HepG2 (cell line): ENCODE data around the gene ATP11C. TPM values are rescaled to one million over a fixed set of nuclear protein-coding genes. Genes with fewer than 3 reads are reported as not detected.

ENCODE experiments used
- ATAC-seq: fragments of 200-7000 bp; cut with Tn5 transposase; 3 replicates; pipeline ENCODE4 v1.9.1; 2020; ENCODE audit warnings: mild to moderate bottlenecking, moderate library complexity
- BruUV-seq: library from RNA; stranded (reverse); fragments of 400-500 nt; replicated peaks from 2 replicates; lab custom pipeline; 2021; lab: Mats Ljungman, UMichigan
- CTCF ChIA-PET: fragments of 300-600 bp; formaldehyde crosslinking; extraction: SDS; loops from one replicate; lab custom pipeline; 2021; ENCODE audit warnings: low total read pairs, inconsistent platforms, low intra/inter-chr PET ratio; lab: Yijun Ruan, JAX
- POLR2A ChIA-PET: fragments of 350-600 bp; sonication (Branson Sonifier 250); formaldehyde crosslinking; loops from one replicate; lab custom pipeline; 2020; ENCODE audit warnings: antibody characterized with exemption, inconsistent platforms; lab: Yijun Ruan, JAX
- DNase-seq: peaks from one replicate; pipeline ENCODE4 v3.0.0-alpha.2; 2015; ENCODE audit warnings: low spot score
- FAIRE-seq: peaks from 3 replicates; lab custom pipeline; 2011; peaks lifted over from hg19 to GRCh38; lab: Jason Lieb, UNC
- H2AFZ ChIP-seq: one replicate; pipeline ENCODE4 v1.6.1; 2011; ENCODE audit warnings: low read length, inconsistent platforms
- H3K27ac ChIP-seq: fragments of 300-600 bp; 3 replicates; pipeline ENCODE4 v1.8.0; 2011; ENCODE audit warnings: mixed run types, mild to moderate bottlenecking, mixed read lengths, low read length, inconsistent platforms; ENCODE audit not compliant: insufficient read depth; ENCODE audit errors: extremely low read length
- H3K27me3 ChIP-seq, 2 experiments: fragments of 200-600 bp in 1 of 2; 2 replicates in 1 of 2; 3 replicates in 1 of 2; pipeline versions ENCODE4 v1.6.0 to v1.8.0; 2011; ENCODE audit warnings: low read length in 2 of 2, mild to moderate bottlenecking in 2 of 2, moderate library complexity in 2 of 2, inconsistent platforms in 1 of 2; ENCODE audit not compliant: insufficient read depth in 2 of 2, control insufficient read depth in 1 of 2
- H3K36me3 ChIP-seq, 2 experiments: fragments of 200-600 bp in 1 of 2; replicated peaks in 1 of 2; 2 replicates in 1 of 2; 3 replicates in 1 of 2; pipeline versions ENCODE4 v1.5.1 to v1.8.0; 2011; ENCODE audit warnings: low read length in 2 of 2, inconsistent platforms in 1 of 2; ENCODE audit not compliant: insufficient read depth in 2 of 2, control insufficient read depth in 1 of 2
- H3K4me1 ChIP-seq: 2 replicates; pipeline ENCODE4 v1.5.1; 2012; ENCODE audit warnings: low read length, inconsistent platforms; ENCODE audit not compliant: insufficient read depth
- H3K4me2 ChIP-seq: 2 replicates; pipeline ENCODE4 v1.6.0; 2011; ENCODE audit warnings: low read depth, low read length, inconsistent platforms
- H3K4me3 ChIP-seq, 3 experiments: fragments of 200-600 bp in 1 of 3; sonication (generic), shearing (Covaris generic) in 1 of 3; replicated peaks in 1 of 3; 2 replicates each; pipeline ENCODE4 v1.5.1; 2011 to 2016; ENCODE audit warnings: low read length in 3 of 3, inconsistent platforms in 2 of 3, low read depth in 2 of 3, mild to moderate bottlenecking in 2 of 3, control low read depth in 1 of 3, mixed read lengths in 1 of 3; ENCODE audit not compliant: insufficient read depth in 1 of 3
- H3K79me2 ChIP-seq: one replicate; pipeline ENCODE4 v1.6.1; 2011; ENCODE audit warnings: low read length, inconsistent platforms; ENCODE audit not compliant: insufficient read depth
- H3K9ac ChIP-seq: 2 replicates; pipeline ENCODE4 v1.6.0; 2011; ENCODE audit warnings: mild to moderate bottlenecking, low read depth, low read length, inconsistent platforms; ENCODE audit not compliant: insufficient read depth
- H3K9me3 ChIP-seq: 2 replicates; pipeline ENCODE4 v1.5.1; 2012; ENCODE audit warnings: mild to moderate bottlenecking, low read length
- H4K20me1 ChIP-seq: 2 replicates; pipeline ENCODE4 v1.6.0; 2011; ENCODE audit warnings: inconsistent platforms, mild to moderate bottlenecking, low read length, moderate library complexity; ENCODE audit not compliant: insufficient read depth
- CAMTA2 ChIP-seq: sonication (generic); formaldehyde crosslinking; IDR thresholded peaks from 2 replicates; pipeline ENCODE4 v1.4.0; 2020; ENCODE audit warnings: mild to moderate bottlenecking, missing genetic modification reagents, borderline replicate concordance
- GTF2F1 ChIP-seq: fragments of 150-350 bp; IDR thresholded peaks from 2 replicates; pipeline ENCODE4 v1.6.1; 2014; ENCODE audit warnings: low read length
- HOXA3 ChIP-seq: sonication (generic); formaldehyde crosslinking; IDR thresholded peaks from 2 replicates; pipeline ENCODE4 v1.5.0; 2020; ENCODE audit warnings: missing genetic modification reagents
- MEF2D ChIP-seq: sonication (generic); formaldehyde crosslinking; IDR thresholded peaks from 2 replicates; pipeline ENCODE4 v1.5.1; 2020; ENCODE audit warnings: mild to moderate bottlenecking, missing genetic modification reagents
- PCBP2 ChIP-seq: fragments of 200-400 bp; formaldehyde crosslinking; optimal IDR thresholded peaks from 2 replicates; pipeline ENCODE3; 2018; ENCODE audit warnings: low read length, low read depth; ENCODE audit not compliant: poor library complexity, severe bottlenecking
- SIX4 ChIP-seq: sonication (generic); formaldehyde crosslinking; IDR thresholded peaks from 2 replicates; pipeline ENCODE4 v1.4.0; 2020; ENCODE audit warnings: missing genetic modification reagents
- SMYD3 ChIP-seq: sonication (generic); formaldehyde crosslinking; IDR thresholded peaks from 2 replicates; pipeline ENCODE4 v1.8.1; 2023; ENCODE audit warnings: mild to moderate bottlenecking, missing genetic modification reagents
- TOE1 ChIP-seq: sonication (generic); formaldehyde crosslinking; IDR thresholded peaks from 2 replicates; pipeline ENCODE4 v1.4.0; 2020; ENCODE audit warnings: mild to moderate bottlenecking, missing genetic modification reagents
- ZBTB3 ChIP-seq: sonication (generic); formaldehyde crosslinking; IDR thresholded peaks from 2 replicates; pipeline ENCODE4 v1.4.0; 2020; ENCODE audit warnings: low read depth, mild to moderate bottlenecking, moderate library complexity, missing genetic modification reagents, borderline replicate concordance
- ZFP36L1 ChIP-seq: sonication (generic); formaldehyde crosslinking; IDR thresholded peaks from 2 replicates; pipeline ENCODE4 v1.8.0; 2022; ENCODE audit warnings: mild to moderate bottlenecking, missing genetic modification reagents, moderate library complexity
- ZNF570 ChIP-seq: sonication (generic); formaldehyde crosslinking; IDR thresholded peaks from 2 replicates; pipeline ENCODE4 v1.4.0; 2020; ENCODE audit warnings: mild to moderate bottlenecking, missing genetic modification reagents, borderline replicate concordance
- ZNF83 ChIP-seq: sonication (generic); formaldehyde crosslinking; IDR thresholded peaks from 2 replicates; pipeline ENCODE4 v1.4.0; 2020; ENCODE audit warnings: missing genetic modification reagents, mild to moderate bottlenecking, borderline replicate concordance
- WGBS: methylation state at CpG from one replicate; pipeline ENCODE4 v1.1.6; 2017; ENCODE audit warnings: low lambda C conversion rate; 5-methylcytosine and 5-hydroxymethylcytosine counted together
- in situ Hi-C: cut with HindIII; loops from 2 replicates; pipeline ENCODE4 v1.10.0; 2017; ENCODE audit warnings: low pct_unique_long_range_greater_than_20kb; ENCODE audit not compliant: extremely low pct_ligation_motif_present
- intact Hi-C: fragments of 100-400 bp; cut with micrococcal nuclease; formaldehyde crosslinking; loops from one replicate; pipeline ENCODE4 v1.10.0; 2022; ENCODE audit not compliant: unreplicated experiment
- polyA plus RNA-seq, 8 experiments: library from polyadenylated mRNA; depleted of rRNA in 3 of 8; stranded (reverse) in 7 of 8; unstranded in 1 of 8; fragments of >200 nt; fragmentation: Illumina TruSeq in 4 of 8; extraction: Trizol in 4 of 8; gene quantifications; 2 replicates each; pipeline versions ENCODE4 v1.2.1 to v1.2.3, GENCODE V29; 2011 to 2016; ENCODE audit warnings: low read depth in 4 of 8, missing spikeins in 1 of 8, mixed read lengths in 1 of 8; ENCODE audit not compliant: insufficient read depth in 1 of 8
- total RNA-seq, 5 experiments: library from RNA; depleted of rRNA; stranded (reverse); fragments of >200 nt; fragmentation: Illumina TruSeq; extraction: Trizol; gene quantifications; 2 replicates each; pipeline ENCODE4 v1.2.3, GENCODE V29; 2016; ENCODE audit warnings: low read depth in 1 of 5
- TF ChIP-seq, protein P1 (sequence below): sonication (generic); formaldehyde crosslinking; IDR thresholded peaks from 2 replicates; pipeline ENCODE4 v1.5.1; 2020; ENCODE audit warnings: missing genetic modification reagents, mild to moderate bottlenecking, borderline replicate concordance
- TF ChIP-seq, protein P2 (sequence below): sonication (generic); formaldehyde crosslinking; IDR thresholded peaks from 2 replicates; pipeline ENCODE4 v1.4.0; 2020; ENCODE audit warnings: mild to moderate bottlenecking, low read depth, missing genetic modification reagents
- TF ChIP-seq, protein P3 (sequence below): sonication (generic); formaldehyde crosslinking; IDR thresholded peaks from 2 replicates; pipeline ENCODE4 v1.5.1; 2020; ENCODE audit warnings: missing genetic modification reagents, mild to moderate bottlenecking, borderline replicate concordance
- TF ChIP-seq, protein P4 (sequence below): sonication (generic); formaldehyde crosslinking; IDR thresholded peaks from 2 replicates; pipeline ENCODE4 v1.8.0; 2022; ENCODE audit warnings: mild to moderate bottlenecking, missing genetic modification reagents; ENCODE audit not compliant: insufficient replicate concordance

The ATP11C gene
- total and polyA plus RNA-seq, 2 of the 13 experiments (the other 11 are each of a cell fraction or from before 2014, with no cell fraction given): 8.5 to 16.9 TPM

DNA sequence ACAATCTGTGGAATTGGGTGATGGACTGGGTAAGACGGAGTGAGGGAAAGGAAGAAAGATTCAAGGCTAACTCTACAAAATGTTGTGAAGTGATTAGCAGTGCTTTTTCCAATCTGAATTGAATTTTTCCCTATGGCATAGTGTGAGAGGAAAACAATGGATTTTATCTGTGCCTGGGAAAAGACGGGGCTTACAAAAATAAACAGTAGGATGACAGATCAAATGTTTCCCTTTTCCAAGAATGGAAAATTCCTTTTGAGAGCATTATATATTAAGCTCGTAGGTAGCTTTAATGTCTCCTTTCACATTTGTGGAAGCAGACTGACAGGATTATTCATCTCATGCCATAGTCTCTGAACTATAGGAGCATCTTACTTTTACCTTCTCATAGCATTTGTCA is 27.8 kb downstream of the ATP11C start:
- Histone ChIP-seq H3K4me2 (no peak overlapping the region), H4K20me1 (no peaks in the 10 kb centered on the region), H2AFZ (no peak overlapping the region), H3K9ac (no peak overlapping the region), H3K4me1 (no peaks in the 10 kb centered on the region), H3K36me3 (no peaks in the 10 kb centered on the region), H3K27me3 (no peaks in the 10 kb centered on the region), H3K79me2 (no peaks in the 10 kb centered on the region), H3K27ac (no peak overlapping the region), H3K4me3 (no peak overlapping the region), H3K9me3 (no peaks in the 10 kb centered on the region)
- ATAC-seq: no peak
- 62% methylated on average over 3 of the region's 3 CpGs for WGBS
- no TSS peak for BruUV-seq
- TF ChIP-seq PCBP2: no peak
- no peak for TF ChIP-seq HOXA3 (CRISPR knock-in tag)
- TF ChIP-seq SMYD3 (CRISPR knock-in tag): no peak
- TF ChIP-seq, protein P1, sequence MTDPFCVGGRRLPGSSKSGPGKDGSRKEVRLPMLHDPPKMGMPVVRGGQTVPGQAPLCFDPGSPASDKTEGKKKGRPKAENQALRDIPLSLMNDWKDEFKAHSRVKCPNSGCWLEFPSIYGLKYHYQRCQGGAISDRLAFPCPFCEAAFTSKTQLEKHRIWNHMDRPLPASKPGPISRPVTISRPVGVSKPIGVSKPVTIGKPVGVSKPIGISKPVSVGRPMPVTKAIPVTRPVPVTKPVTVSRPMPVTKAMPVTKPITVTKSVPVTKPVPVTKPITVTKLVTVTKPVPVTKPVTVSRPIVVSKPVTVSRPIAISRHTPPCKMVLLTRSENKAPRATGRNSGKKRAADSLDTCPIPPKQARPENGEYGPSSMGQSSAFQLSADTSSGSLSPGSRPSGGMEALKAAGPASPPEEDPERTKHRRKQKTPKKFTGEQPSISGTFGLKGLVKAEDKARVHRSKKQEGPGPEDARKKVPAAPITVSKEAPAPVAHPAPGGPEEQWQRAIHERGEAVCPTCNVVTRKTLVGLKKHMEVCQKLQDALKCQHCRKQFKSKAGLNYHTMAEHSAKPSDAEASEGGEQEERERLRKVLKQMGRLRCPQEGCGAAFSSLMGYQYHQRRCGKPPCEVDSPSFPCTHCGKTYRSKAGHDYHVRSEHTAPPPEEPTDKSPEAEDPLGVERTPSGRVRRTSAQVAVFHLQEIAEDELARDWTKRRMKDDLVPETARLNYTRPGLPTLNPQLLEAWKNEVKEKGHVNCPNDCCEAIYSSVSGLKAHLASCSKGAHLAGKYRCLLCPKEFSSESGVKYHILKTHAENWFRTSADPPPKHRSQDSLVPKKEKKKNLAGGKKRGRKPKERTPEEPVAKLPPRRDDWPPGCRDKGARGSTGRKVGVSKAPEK (CRISPR knock-in tag): no peak
- no peak for TF ChIP-seq ZNF570 (CRISPR knock-in tag)
- TF ChIP-seq GTF2F1: no peak
- no peak for TF ChIP-seq SIX4 (CRISPR knock-in tag)
- no peak for TF ChIP-seq ZFP36L1 (CRISPR knock-in tag)
- no peak for TF ChIP-seq TOE1 (CRISPR knock-in tag)
- TF ChIP-seq ZNF83 (CRISPR knock-in tag): no peak
- no peak for TF ChIP-seq MEF2D (CRISPR knock-in tag)
- no peak for TF ChIP-seq CAMTA2 (CRISPR knock-in tag)
- TF ChIP-seq, protein P2, sequence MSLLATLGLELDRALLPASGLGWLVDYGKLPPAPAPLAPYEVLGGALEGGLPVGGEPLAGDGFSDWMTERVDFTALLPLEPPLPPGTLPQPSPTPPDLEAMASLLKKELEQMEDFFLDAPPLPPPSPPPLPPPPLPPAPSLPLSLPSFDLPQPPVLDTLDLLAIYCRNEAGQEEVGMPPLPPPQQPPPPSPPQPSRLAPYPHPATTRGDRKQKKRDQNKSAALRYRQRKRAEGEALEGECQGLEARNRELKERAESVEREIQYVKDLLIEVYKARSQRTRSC (CRISPR knock-in tag): no peak
- TF ChIP-seq, protein P3, sequence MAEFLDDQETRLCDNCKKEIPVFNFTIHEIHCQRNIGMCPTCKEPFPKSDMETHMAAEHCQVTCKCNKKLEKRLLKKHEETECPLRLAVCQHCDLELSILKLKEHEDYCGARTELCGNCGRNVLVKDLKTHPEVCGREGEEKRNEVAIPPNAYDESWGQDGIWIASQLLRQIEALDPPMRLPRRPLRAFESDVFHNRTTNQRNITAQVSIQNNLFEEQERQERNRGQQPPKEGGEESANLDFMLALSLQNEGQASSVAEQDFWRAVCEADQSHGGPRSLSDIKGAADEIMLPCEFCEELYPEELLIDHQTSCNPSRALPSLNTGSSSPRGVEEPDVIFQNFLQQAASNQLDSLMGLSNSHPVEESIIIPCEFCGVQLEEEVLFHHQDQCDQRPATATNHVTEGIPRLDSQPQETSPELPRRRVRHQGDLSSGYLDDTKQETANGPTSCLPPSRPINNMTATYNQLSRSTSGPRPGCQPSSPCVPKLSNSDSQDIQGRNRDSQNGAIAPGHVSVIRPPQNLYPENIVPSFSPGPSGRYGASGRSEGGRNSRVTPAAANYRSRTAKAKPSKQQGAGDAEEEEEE: no peak
- TF ChIP-seq, protein P4, sequence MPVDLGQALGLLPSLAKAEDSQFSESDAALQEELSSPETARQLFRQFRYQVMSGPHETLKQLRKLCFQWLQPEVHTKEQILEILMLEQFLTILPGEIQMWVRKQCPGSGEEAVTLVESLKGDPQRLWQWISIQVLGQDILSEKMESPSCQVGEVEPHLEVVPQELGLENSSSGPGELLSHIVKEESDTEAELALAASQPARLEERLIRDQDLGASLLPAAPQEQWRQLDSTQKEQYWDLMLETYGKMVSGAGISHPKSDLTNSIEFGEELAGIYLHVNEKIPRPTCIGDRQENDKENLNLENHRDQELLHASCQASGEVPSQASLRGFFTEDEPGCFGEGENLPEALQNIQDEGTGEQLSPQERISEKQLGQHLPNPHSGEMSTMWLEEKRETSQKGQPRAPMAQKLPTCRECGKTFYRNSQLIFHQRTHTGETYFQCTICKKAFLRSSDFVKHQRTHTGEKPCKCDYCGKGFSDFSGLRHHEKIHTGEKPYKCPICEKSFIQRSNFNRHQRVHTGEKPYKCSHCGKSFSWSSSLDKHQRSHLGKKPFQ: no peak
- TF ChIP-seq ZBTB3 (CRISPR knock-in tag): no peak
- intact Hi-C loops: no loop called here
- in situ Hi-C loops: no loop called here
- FAIRE-seq: no peak
- ChIA-PET CTCF (no interaction called here), POLR2A (no interaction called here)
- no peak for DNase-seq
